A549 (cell line): ENCODE data around the gene KIAA1671.

Source experiments
- CEBPB ChIP-seq, 2 experiments: fragments of >200 bp in 1 of 2; sonication (Bioruptor Twin) in 1 of 2; formaldehyde crosslinking in 1 of 2; IDR thresholded peaks; 2 replicates each; pipeline ENCODE4 v1.6.1; 2012 to 2016
- CTCF ChIP-seq: fragments of >200 bp; sonication (Bioruptor Twin); formaldehyde crosslinking; IDR thresholded peaks from 3 replicates; pipeline ENCODE4 v1.5.1; 2016
- EHF ChIP-seq: fragments of 250-450 bp; sonication (Bioruptor Pico); IDR thresholded peaks from 2 replicates; pipeline ENCODE4 v1.5.0; 2020; ENCODE audit warnings: mild to moderate bottlenecking
- EP300 ChIP-seq, 2 experiments: fragments of >200 bp; sonication (Bioruptor Twin); formaldehyde crosslinking; IDR thresholded peaks; 2 replicates in 1 of 2; 3 replicates in 1 of 2; pipeline ENCODE4 v1.6.1; 2016 to 2017
- HEYL ChIP-seq: fragments of 250-450 bp; sonication (Bioruptor Pico); IDR thresholded peaks from 2 replicates; pipeline ENCODE4 v1.8.0; 2021; ENCODE audit warnings: mild to moderate bottlenecking, moderate library complexity
- HOXB13 ChIP-seq: fragments of 250-450 bp; sonication (Bioruptor Pico); IDR thresholded peaks from 2 replicates; pipeline ENCODE4 v1.5.0; 2020; ENCODE audit warnings: low read depth, mild to moderate bottlenecking, moderate library complexity
- JUN ChIP-seq, 2 experiments: fragments of >200 bp; sonication (Bioruptor Twin); formaldehyde crosslinking; IDR thresholded peaks; 2 replicates in 1 of 2; 3 replicates in 1 of 2; pipeline ENCODE4 v1.6.1; 2016 to 2017
- MAFK ChIP-seq: fragments of 450-650 bp; IDR thresholded peaks from 2 replicates; pipeline ENCODE4 v1.6.1; 2014; ENCODE audit not compliant: partially characterized antibody
- MYC ChIP-seq: IDR thresholded peaks from 2 replicates; pipeline ENCODE4 v1.6.1; 2012; ENCODE audit warnings: mild to moderate bottlenecking, inconsistent platforms, low read length, improper control_type of control experiment, borderline replicate concordance
- NR3C1 ChIP-seq: fragments of >200 bp; sonication (Bioruptor Twin); formaldehyde crosslinking; IDR thresholded peaks from 3 replicates; pipeline ENCODE4 v1.6.1; 2017
- POLR2A ChIP-seq: IDR thresholded peaks from 2 replicates; pipeline ENCODE4 v1.6.1; 2012; ENCODE audit warnings: mild to moderate bottlenecking, low read length
- REST ChIP-seq: fragments of 200-600 bp; sonication (generic); IDR thresholded peaks from 2 replicates; pipeline ENCODE4 v1.6.1; 2016; ENCODE audit warnings: antibody characterized with exemption, mild to moderate bottlenecking, moderate library complexity
- RFX5 ChIP-seq: fragments of 450-650 bp; IDR thresholded peaks from 2 replicates; pipeline ENCODE4 v1.7.1; 2014; ENCODE audit warnings: antibody characterized with exemption, mild to moderate bottlenecking, moderate library complexity
- SMC3 ChIP-seq: fragments of >200 bp; sonication (Bioruptor Twin); formaldehyde crosslinking; IDR thresholded peaks from 3 replicates; pipeline ENCODE4 v1.6.1; 2018; ENCODE audit warnings: inconsistent platforms

GRCh38 chr22:25076336-25076735, 123.8 kb downstream of the KIAA1671 start:
- no peak for TF ChIP-seq CTCF
- no peak for TF ChIP-seq HOXB13 (CRISPR knock-in tag)
- no peak for TF ChIP-seq NR3C1
- no peak for TF ChIP-seq REST
- no peak for TF ChIP-seq JUN (IDR thresholded peaks at IDR 0.05)
- no peak for TF ChIP-seq POLR2A
- no peak for TF ChIP-seq HEYL (CRISPR knock-in tag)
- TF ChIP-seq MYC, result no peak
- no peak for TF ChIP-seq EP300 (IDR thresholded peaks at IDR 0.05)
- TF ChIP-seq EHF, result no peak
- no peak for TF ChIP-seq SMC3
- no peak for TF ChIP-seq RFX5
- no peak for TF ChIP-seq CEBPB (IDR thresholded peaks at IDR 0.05)
- TF ChIP-seq MAFK, result no peak
